Keratinocyte (primary cell): ENCODE measurements around the gene MFAP4. TPM values are rescaled to one million over a fixed set of nuclear protein-coding genes. Genes with fewer than 3 reads are reported as not detected.

ENCODE experiments used
- DNase-seq: peaks from one replicate; pipeline ENCODE4 v3.0.0-alpha.2; 2011; ENCODE audit warnings: low read depth, missing footprints, low spot score
- FAIRE-seq: peaks from 2 replicates; lab custom pipeline; 2011; peaks lifted over from hg19 to GRCh38; lab: Jason Lieb, UNC
- H2AFZ ChIP-seq: 2 replicates; pipeline ENCODE4 v1.6.0; 2012; ENCODE audit warnings: low read length, control low read depth, inconsistent platforms; ENCODE audit not compliant: control insufficient read depth
- H3K27ac ChIP-seq: 2 replicates; pipeline ENCODE4 v1.5.1; 2011; ENCODE audit warnings: low read length; ENCODE audit not compliant: control insufficient read depth, insufficient read depth
- H3K27me3 ChIP-seq: 3 replicates; pipeline ENCODE4 v1.6.0; 2011; ENCODE audit warnings: low read length; ENCODE audit not compliant: control insufficient read depth, insufficient read depth; ENCODE audit errors: extremely low read depth
- H3K36me3 ChIP-seq, 2 experiments: 2 replicates in 1 of 2; 3 replicates in 1 of 2; pipeline ENCODE4 v1.5.1; 2011; ENCODE audit warnings: low read length in 2 of 2, mild to moderate bottlenecking in 1 of 2; ENCODE audit not compliant: control insufficient read depth in 2 of 2, insufficient read depth in 2 of 2; ENCODE audit errors: extremely low read depth in 1 of 2
- H3K4me1 ChIP-seq: 3 replicates; pipeline ENCODE4 v1.5.1; 2011; ENCODE audit warnings: low read length; ENCODE audit not compliant: control insufficient read depth, insufficient read depth; ENCODE audit errors: extremely low read depth
- H3K4me2 ChIP-seq: 3 replicates; pipeline ENCODE4 v1.6.0; 2011; ENCODE audit warnings: low read depth, low read length; ENCODE audit not compliant: control insufficient read depth, insufficient read depth; ENCODE audit errors: extremely low read depth
- H3K4me3 ChIP-seq, 3 experiments: fragments of 200-600 bp in 1 of 3; sonication (generic) in 1 of 3; 2 replicates in 2 of 3; 3 replicates in 1 of 3; pipeline ENCODE4 v1.5.1; 2011 to 2016; ENCODE audit warnings: low read length in 3 of 3, mild to moderate bottlenecking in 3 of 3, control low read depth in 2 of 3, inconsistent platforms in 1 of 3, low read depth in 1 of 3, mixed read lengths in 1 of 3, mixed run types in 1 of 3, moderate library complexity in 1 of 3; ENCODE audit not compliant: control insufficient read depth in 2 of 3, insufficient read depth in 2 of 3; ENCODE audit errors: extremely low read depth in 1 of 3
- H3K79me2 ChIP-seq: 2 replicates; pipeline ENCODE4 v1.6.0; 2012; ENCODE audit warnings: low read length; ENCODE audit not compliant: control insufficient read depth, insufficient read depth
- H3K9ac ChIP-seq: 3 replicates; pipeline ENCODE4 v1.6.0; 2011; ENCODE audit warnings: low read length; ENCODE audit not compliant: control insufficient read depth, insufficient read depth; ENCODE audit errors: extremely low read depth
- H3K9me1 ChIP-seq: 3 replicates; pipeline ENCODE4 v1.6.0; 2011; ENCODE audit warnings: low read length; ENCODE audit not compliant: control insufficient read depth, insufficient read depth; ENCODE audit errors: extremely low read depth
- H3K9me3 ChIP-seq: 2 replicates; pipeline ENCODE4 v1.5.1; 2012; ENCODE audit warnings: low read depth, low read length; ENCODE audit not compliant: control insufficient read depth
- H4K20me1 ChIP-seq: 3 replicates; pipeline ENCODE4 v1.6.0; 2011; ENCODE audit warnings: low read length; ENCODE audit not compliant: control insufficient read depth, insufficient read depth; ENCODE audit errors: extremely low read depth
- EZH2 ChIP-seq: IDR thresholded peaks from one replicate; pipeline ENCODE4 v1.6.1; 2012; ENCODE audit warnings: inconsistent platforms, mild to moderate bottlenecking, low read length, moderate library complexity
- dilution Hi-C: fragments of 300-500 bp; cut with MboI; formaldehyde crosslinking; loops from one replicate; pipeline ENCODE4 v1.7.0; 2020; ENCODE audit warnings: low sequenced_read_pairs; ENCODE audit not compliant: extremely low pct_ligation_motif_present
- polyA plus RNA-seq, 5 experiments: library from polyadenylated mRNA; depleted of rRNA in 3 of 5; stranded (reverse) in 3 of 5; stranded (forward) in 1 of 5; unstranded in 1 of 5; fragments of >200 nt; gene quantifications; 1 replicate in 1 of 5; 2 replicates in 3 of 5; 3 replicates in 1 of 5; pipeline versions ENCODE4 v1.2.1 to v1.2.3, GENCODE V29; 2011 to 2012; ENCODE audit warnings: missing spikeins in 2 of 5, low read depth in 1 of 5, low replicate concordance in 1 of 5
- TF ChIP-seq, protein P1 (sequence below), 3 experiments: IDR thresholded peaks in 1 of 3; conservative IDR thresholded peaks in 1 of 3; optimal IDR thresholded peaks in 1 of 3; 2 replicates in 2 of 3; 3 replicates in 1 of 3; pipeline versions ENCODE3 to v1.5.1; 2011; ENCODE audit warnings: low read length in 3 of 3, mild to moderate bottlenecking in 3 of 3, moderate library complexity in 2 of 3, control low read depth in 1 of 3, inconsistent platforms in 1 of 3; ENCODE audit not compliant: insufficient read depth in 2 of 3; ENCODE audit errors: extremely low read depth in 1 of 3

The MFAP4 gene
- polyA plus RNA-seq, 1 donor (not counting 4 experiments of a cell fraction or from before 2014, with no cell fraction given): not detected

DNA sequence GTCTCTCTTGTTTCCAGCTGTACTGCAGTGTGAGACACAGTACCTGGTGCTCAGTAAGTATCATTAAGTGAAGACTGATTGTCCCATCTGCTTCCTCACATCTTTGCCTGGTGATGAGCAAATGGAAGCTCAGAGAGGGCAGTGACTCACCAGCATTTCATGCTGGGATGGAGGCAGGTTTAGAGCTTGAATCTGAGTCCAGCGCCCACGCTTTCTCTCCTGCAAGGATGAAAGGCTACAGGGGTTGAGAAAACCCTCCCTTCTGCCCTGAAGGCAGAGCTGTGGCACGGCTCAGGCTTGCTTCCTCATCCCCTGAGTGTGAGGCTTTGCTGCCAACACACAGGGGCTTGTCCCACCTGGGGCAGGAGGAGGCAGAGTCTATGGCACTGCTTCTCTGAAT lies 22.5 kb upstream of the MFAP4 start:
- FAIRE-seq (peak; percentile 94), DNase-seq (peak; percentile 53)
- TF ChIP-seq, protein P1, sequence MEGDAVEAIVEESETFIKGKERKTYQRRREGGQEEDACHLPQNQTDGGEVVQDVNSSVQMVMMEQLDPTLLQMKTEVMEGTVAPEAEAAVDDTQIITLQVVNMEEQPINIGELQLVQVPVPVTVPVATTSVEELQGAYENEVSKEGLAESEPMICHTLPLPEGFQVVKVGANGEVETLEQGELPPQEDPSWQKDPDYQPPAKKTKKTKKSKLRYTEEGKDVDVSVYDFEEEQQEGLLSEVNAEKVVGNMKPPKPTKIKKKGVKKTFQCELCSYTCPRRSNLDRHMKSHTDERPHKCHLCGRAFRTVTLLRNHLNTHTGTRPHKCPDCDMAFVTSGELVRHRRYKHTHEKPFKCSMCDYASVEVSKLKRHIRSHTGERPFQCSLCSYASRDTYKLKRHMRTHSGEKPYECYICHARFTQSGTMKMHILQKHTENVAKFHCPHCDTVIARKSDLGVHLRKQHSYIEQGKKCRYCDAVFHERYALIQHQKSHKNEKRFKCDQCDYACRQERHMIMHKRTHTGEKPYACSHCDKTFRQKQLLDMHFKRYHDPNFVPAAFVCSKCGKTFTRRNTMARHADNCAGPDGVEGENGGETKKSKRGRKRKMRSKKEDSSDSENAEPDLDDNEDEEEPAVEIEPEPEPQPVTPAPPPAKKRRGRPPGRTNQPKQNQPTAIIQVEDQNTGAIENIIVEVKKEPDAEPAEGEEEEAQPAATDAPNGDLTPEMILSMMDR (optimal IDR thresholded peaks at IDR 0.05 in 1 of 3, IDR thresholded peaks at IDR 0.05 in 1 of 3, conservative IDR thresholded peaks at IDR 0.05 in 1 of 3; ENCODE audit: extremely low read depth in 1 of 3, insufficient read depth in 2 of 3, low read length in 3 of 3): no peak
- TF ChIP-seq EZH2: no peak
- dilution Hi-C loops: no loop called here
- Histone ChIP-seq H4K20me1 (no peaks in the 10 kb centered on the region), H3K9ac (no peak overlapping the region), H3K4me3 (peak overlapping the region in 1 of 3 experiments; percentile 31), H3K27ac (no peak overlapping the region), H3K36me3 (no peaks in the 10 kb centered on the region), H3K9me1 (peaks cover 2% of the 10 kb centered on the region), H3K4me2 (peak overlapping the region; percentile 55), H3K27me3 (peaks cover 4% of the 10 kb centered on the region), H2AFZ (peak overlapping the region; percentile 42), H3K9me3 (no peaks in the 10 kb centered on the region), H3K4me1 (peaks cover 14% of the 10 kb centered on the region), H3K79me2 (no peaks in the 10 kb centered on the region)

DNA sequence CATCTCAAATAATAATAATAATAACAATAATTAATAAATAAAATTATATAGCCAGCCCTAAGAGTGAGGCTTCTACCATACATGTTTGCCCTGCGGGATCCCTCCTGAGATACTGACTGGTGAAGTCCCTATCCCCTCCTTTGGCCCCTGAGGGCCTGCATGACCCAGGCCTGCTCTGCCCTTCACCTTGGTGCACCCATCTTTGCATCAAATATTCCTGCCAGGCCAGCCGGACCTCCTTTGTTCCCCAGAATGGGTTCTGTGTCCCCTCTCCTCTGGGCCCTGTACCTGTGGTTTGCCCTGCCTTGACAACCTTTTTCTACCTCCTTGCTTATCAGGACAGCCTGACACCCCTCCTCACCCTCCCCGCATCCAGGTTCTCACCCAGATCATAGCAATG lies 22.1 kb upstream of the MFAP4 start:
- Histone ChIP-seq H3K27me3 (no peaks in the 10 kb centered on the region), H3K9ac (no peak overlapping the region), H3K9me3 (no peaks in the 10 kb centered on the region), H3K79me2 (no peaks in the 10 kb centered on the region), H3K36me3 (no peaks in the 10 kb centered on the region), H2AFZ (peak overlapping the region; percentile 38), H4K20me1 (no peaks in the 10 kb centered on the region), H3K27ac (no peak overlapping the region), H3K4me2 (no peak overlapping the region), H3K4me3 (no peak overlapping the region), H3K9me1 (peaks cover 2% of the 10 kb centered on the region), H3K4me1 (peaks cover 14% of the 10 kb centered on the region)
- no peak for TF ChIP-seq EZH2
- TF ChIP-seq, protein P1 (optimal IDR thresholded peaks at IDR 0.05 in 1 of 3, IDR thresholded peaks at IDR 0.05 in 1 of 3, conservative IDR thresholded peaks at IDR 0.05 in 1 of 3; ENCODE audit: extremely low read depth in 1 of 3, insufficient read depth in 2 of 3, low read length in 3 of 3): no peak
- DNase-seq (no peak), FAIRE-seq (no peak)
- dilution Hi-C loops: no loop called here
